Activated CD4-positive, CD25-positive, alpha-beta regulatory T cell treated with anti-CD3 and anti-CD28 coated beads, Interleukin-2, amount 50 U/mL, for 24 hours (primary cell): Measurements from ENCODE around the gene PDIA3.
"Not testable (repeated sequence)": the region's sequence is repeated elsewhere in the genome, so short reads cannot be mapped to it uniquely, and the experiment has no call there.

Experiments used
- ATAC-seq, 2 donors: fragments of 150-1000 bp; cut with Tn5 transposase; one replicate each; pipeline ENCODE4 v1.10.0; 2021; ENCODE audit warnings: mild to moderate bottlenecking in 1 of 2, moderate library complexity in 1 of 2

The PDIA3 gene

DNA sequence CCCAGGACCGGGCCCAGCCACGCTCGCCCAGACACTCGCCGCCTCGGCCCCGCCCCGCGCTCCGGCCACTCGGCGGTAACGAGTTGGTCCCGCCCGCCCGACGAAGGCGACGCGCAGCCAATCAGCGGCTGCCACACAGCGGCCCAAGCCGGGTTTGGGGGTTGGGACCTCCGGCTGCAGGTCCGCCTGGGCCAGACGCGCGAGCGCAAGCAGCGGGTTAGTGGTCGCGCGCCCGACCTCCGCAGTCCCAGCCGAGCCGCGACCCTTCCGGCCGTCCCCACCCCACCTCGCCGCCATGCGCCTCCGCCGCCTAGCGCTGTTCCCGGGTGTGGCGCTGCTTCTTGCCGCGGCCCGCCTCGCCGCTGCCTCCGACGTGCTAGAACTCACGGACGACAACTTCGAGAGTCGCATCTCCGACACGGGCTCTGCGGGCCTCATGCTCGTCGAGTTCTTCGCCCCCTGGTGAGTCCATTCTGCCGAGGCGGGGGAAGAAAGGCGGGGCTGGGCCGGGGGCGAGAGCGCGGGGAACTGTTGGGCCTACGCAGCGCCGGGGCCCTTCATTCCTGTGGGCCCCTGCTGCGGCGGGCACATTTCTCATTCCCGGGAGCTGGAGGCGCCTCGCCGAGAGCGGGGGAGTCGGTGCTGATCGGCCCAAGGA is at the start of gene PDIA3:
Gene PDIA3 (plus strand): TSS at position 194 of the 658 bp plus-strand sequence. CDS start 102 bp downstream, at position 296.
- ATAC-seq, result peak; percentile 83

GRCh38 chr15:43702174-43702573 is 44.1 kb upstream of the PDIA3 start:
- no peak for ATAC-seq

DNA sequence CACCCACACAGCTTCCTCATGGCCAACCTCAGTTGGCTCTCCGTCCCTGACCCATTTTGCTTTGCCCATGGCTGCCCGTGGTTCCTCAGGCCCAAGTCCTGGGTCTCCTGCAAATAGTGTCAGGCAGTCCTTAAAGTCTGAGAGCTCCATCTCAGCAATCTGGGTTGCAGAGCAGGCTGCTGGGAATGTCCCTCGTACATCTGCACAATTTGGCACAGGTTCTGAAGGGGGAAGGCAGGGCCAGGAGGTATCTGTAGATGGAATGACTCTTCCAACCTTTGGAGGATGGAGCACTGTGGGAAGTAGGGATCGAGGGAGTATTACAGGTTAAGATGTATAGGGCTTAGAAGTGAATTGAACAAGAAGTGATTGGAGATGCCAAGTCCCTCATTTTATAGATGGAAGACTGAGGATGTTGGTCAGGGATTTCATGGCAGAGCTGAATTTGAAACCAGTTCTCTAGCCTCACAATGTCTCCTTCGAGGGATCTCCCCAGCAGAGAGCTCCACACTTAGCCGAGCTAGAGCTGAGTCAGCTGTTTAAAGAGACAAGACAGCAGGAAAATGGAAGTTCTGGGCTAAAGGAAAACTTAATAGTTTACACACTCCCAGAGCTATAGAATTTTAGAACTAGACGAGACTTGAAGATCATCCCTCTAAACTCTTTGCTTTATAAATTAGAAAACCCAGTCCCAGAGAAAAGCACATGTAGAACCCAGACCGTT is 43.4 kb upstream of the PDIA3 start:
- ATAC-seq, result no peak

DNA sequence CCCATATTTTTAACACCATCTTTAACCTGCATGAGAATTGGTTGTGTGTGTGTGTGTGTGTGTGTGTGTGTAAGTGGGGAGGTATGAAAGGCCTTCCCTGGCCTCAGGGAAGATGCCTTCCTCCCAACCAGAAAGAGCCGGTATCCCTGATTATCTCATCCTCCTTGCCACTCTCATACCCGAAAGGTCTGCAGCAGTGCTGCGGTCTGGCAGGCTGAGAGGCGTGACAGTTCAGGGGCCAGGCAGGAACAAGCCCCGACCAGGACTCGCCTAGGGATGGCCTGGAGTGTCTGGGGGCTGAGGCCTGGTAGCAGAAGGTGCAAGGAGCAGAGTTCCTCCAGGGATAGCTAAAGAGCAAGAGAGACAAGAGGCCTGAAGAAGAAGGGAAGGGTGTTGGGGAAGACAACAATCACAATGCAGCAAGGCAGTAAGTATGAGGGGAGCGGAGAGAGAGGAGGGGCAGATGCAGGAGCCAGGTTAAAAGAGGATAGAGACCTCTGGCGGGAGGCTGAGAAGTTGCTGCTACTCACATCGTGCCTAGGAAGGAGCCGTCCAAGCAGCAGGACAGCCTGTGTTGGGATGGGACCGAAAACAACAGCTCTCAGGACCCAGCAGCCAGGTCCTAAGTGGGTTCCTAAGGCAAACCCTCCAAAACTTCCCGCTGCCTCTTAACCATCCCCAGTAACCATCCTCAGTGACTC is 35.7 kb upstream of the PDIA3 start:
- not testable (repeated sequence) for ATAC-seq

DNA sequence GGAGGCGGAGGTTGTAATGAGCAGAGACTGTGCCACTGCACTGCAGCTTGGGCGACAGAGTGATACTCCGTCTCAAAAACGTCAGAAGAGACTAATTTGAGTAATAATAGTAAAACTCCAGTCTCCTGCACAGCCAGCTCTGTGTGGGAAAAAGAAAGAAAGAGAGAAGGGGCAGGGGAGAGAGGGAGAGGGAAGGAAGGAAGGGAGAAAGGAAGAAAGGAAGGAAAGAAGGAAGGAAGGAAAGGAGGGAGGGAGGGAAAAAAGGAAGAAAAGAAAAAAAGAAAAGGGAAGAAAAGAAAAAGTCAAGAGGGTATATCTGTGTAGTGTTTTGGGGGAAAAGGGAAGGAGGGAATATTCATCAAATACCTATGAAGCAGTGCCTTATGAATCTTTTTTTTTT is 23.1 kb upstream of the PDIA3 start:
- no peak for ATAC-seq

DNA sequence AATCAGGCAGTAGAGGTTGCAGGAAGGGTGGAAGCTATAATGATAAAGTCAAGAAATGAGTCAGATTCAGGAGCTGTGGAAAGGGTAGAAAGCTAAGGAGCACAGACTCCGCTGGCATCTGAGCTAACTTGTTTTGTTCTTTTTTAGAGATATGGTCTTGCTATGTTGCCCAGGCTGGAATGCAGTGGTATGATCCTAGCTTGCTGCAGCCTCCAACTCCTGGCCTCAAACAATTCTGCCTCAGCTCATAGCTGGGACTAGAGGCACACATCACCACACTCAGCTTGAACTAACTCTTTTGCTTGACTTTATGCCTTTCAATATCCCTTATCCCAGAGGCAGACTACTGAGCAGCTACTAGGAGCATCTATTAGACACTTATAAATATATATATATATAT is 19.9 kb upstream of the PDIA3 start:
- not testable (repeated sequence) for ATAC-seq

DNA sequence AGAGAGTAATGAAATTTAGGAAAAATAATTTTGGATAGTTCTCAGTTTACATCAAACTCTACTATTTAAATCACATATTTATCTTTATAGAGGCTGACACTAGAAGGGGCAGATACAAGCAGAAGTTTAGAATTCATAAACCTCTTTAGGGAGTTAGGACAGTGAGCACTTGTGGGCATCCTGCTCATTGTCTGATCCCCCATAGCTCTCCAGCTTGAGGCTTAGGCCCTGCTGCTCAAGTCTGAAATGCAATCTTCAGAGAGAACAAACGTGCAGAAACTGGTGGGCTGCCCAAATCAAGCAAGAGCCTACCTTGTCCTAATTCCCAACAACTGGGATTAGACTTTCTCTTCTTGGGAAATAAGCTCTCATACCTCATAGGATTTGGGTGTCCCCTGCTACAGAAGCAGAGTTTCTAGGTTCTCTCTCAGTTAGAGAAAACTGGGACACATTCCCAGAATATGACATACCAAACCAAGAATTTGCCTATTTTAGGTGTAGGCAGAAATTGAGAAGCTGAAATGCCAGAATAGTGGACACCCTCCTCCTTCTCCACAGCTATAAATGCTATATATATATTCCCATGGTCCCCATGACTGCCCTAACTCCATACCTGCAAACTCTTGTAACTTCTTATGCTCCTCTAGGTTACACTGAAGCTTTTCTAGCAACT is 18.0 kb upstream of the PDIA3 start:
- ATAC-seq, result not testable (repeated sequence)

GRCh38 chr15:43735416-43735815 is 10.8 kb upstream of the PDIA3 start:
- ATAC-seq, result no peak

- ATAC-seq, result peak; percentile 39 to 53
Measured at GRCh38 chr15:43746903-43747309, 668 bp downstream of the PDIA3 start.

DNA sequence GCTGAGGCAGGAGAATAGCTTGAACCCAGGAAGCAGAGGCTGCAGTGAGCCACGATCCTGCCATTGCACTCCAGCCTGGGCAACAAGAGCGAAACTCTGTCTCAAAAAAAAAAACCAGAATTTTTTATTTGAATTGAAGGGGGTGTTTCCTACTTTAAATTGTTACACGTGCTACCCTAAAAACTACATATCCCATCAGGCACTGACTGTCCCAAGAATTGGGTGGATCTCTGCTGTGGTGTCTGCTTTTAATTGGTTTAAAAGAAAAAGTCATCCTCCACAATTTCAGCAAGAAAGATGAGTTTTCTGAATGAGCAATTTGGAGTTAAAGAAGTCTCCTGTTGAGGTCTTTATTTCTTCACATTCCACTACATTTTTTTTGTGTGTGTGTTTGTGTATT is 2.1 kb downstream of the PDIA3 start:
- ATAC-seq, result peak in 1 of 2 donors; percentile 11

DNA sequence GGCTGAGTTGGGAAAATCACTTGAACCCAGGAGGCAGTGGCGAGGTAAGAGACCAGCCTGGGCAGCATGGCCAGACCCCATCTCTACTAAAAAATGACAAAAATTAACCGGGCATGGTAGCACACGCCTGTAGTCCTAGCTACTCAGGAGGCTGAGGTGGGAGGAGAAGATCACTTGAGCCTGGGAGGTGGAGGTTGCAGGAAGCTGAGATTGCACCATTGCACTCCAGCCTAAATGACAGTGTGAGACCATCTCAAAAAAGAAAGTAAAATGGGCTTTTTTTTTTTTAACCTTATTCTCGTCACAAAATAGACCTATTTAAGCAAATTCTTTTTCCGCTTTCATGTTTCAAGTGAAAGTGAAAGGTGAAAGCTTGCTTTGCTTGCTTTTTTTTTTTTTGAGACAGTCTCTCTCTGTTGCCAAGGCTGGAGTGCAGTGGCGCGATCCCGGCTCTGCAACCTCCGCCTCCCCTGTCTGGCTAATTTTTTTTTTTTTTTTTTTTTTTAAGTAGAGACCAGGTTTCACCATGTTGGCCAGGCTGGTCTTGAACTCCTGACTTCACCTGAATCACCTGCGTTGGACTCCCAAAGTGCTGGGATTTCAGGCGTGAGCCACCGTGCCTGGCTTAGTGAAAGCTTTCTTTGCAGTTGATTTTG is 3.6 kb downstream of the PDIA3 start:
- peak; percentile 33 to 36 for ATAC-seq

DNA sequence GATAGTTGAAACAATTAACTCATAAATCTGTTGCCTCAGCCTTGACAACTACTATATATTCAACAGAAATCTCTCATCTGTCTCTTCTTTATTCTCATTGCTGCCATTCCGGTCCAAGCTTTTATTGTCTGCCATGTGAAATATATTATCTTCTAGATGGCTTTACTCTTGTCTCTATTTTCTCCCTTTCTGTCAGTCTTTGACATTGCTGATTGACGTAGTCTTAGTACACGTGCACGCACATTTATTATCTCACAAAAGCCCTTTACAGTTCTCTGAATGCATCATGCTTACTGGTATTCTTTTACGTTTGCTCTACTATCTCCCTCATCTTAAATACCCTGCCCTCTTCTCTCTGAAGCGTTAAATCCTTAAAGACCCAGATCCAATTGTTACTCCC is 5.6 kb downstream of the PDIA3 start:
- no peak for ATAC-seq

DNA sequence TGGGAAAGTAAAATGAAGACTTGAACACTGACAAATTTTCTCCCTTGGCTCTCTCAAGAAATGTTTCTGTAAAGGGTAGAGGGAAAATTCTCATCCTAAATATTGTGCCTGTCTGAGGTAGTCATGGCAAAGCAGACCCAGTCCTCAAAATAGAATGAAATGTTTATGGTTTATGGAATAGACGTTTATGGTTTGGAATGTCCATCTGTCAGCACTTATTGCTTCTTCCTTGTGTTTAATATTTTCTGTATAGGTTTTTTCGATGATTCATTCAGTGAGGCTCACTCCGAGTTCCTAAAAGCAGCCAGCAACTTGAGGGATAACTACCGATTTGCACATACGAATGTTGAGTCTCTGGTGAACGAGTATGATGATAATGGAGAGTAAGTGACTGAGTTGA is 16.6 kb downstream of the PDIA3 start:
- ATAC-seq, result no peak

DNA sequence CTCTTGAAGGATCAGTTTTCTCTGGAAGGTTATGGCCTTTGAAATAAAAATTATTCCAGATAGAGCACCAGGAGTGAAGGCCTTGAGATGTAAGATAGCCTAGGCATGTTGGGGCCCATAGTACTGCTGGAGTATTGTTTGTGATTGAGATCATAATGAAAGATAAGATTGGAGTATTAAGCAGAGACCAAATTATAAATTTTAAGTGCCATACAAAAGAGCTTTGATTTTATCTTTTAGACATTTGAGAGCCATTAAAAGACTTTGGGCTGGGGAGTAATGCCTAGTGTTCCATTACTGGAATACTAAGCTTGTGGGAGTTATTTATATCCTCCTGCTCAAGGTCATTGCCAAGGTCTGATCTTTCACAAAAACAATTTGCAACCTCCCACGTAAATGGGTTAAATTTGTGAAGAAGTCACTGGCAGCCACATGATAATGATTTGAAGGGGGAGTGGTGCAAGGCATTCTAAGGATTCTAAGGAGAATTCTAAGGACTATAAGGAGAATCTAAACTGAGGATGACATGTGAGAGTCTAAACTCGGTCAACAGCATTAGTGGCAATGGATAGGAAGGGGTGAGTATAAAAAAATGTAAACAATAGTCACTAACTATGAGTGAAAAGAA is 17.7 kb downstream of the PDIA3 start:
- no peak for ATAC-seq

GRCh38 chr15:43769584-43770228 is 23.5 kb downstream of the PDIA3 start:
- ATAC-seq, result peak in 1 of 2 donors; percentile 53

GRCh38 chr15:43771816-43772215 is 25.6 kb downstream of the PDIA3 start:
- no peak for ATAC-seq

- ATAC-seq, result no peak
Measured at GRCh38 chr15:43772624-43773023, 26.4 kb downstream of the PDIA3 start.

GRCh38 chr15:43774062-43774461 is 27.8 kb downstream of the PDIA3 start:
- no peak for ATAC-seq

DNA sequence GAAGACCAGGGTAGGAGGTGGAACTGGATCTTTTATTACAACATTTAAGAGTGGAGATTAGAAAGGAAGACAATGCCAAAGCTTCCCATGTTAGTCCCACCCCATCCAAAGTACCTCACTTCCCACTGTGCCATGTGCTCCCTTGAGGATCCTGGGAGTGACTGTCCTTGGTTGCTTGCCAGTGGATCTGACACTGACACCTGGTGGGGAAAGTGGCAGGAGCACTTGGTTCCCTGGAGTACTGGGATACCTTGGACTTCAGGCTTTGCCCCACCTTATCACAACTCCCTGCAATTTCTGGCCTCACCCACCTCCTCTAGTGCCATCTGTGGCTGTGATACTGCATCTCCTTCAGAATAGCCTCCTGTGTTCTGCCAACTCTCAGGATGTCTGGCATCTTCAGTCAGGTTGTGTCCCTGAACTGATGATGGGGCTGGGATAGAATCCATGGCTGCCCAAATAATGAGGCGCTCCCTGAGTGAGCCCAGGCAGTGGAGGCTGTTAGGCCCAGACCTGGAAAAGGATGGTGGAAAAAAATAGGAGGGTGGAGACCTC is 29.2 kb downstream of the PDIA3 start:
- ATAC-seq, result no peak

GRCh38 chr15:43776101-43776717 is 30.0 kb downstream of the PDIA3 start:
- peak; percentile 22 to 25 for ATAC-seq
